Measurements from ENCODE around the gene MRPS31.
"Not testable (repeated sequence)": the region's sequence is repeated elsewhere in the genome, so short reads cannot be mapped to it uniquely, and the experiment has no call there.

The MRPS31 gene

GRCh38 chr13:40790154-40790616 is 19.2 kb upstream of the MRPS31 start:
- no peak for TF ChIP-seq CTCF (IDR thresholded peaks at IDR 0.05; ENCODE audit: low read depth, low read length)
- DNase-seq (ENCODE audit: low read depth, low spot score), result no peak
- peak overlapping the region; percentile 66 for H3K4me3 ChIP-seq (ENCODE audit: low read depth, low read length)
- in situ Hi-C loops (cut with HindIII; ENCODE audit: low sequenced_read_pairs), result no loop called here

GRCh38 chr13:40789275-40790153 is 18.5 kb upstream of the MRPS31 start, which contains the start of gene SLC25A15:
Gene SLC25A15 (plus strand): TSS chr13:40789611. CDS start chr13:40793227, 3,616 bp downstream.
- in situ Hi-C loops (cut with HindIII; ENCODE audit: low sequenced_read_pairs), result no loop called here
- no peak for TF ChIP-seq CTCF (IDR thresholded peaks at IDR 0.05; ENCODE audit: low read depth, low read length)
- DNase-seq (ENCODE audit: low read depth, low spot score), result peak; percentile 71
- peak within 1 kb of the TSS; percentile 66 for H3K4me3 ChIP-seq (ENCODE audit: low read depth, low read length)

GRCh38 chr13:40788540-40789274 is 17.7 kb upstream of the MRPS31 start:
- peak overlapping the region; percentile 66 for H3K4me3 ChIP-seq (ENCODE audit: low read depth, low read length)
- DNase-seq (ENCODE audit: low read depth, low spot score); in situ Hi-C loops (cut with HindIII; ENCODE audit: low sequenced_read_pairs): not testable (repeated sequence)

GRCh38 chr13:40787062-40787461 is 16.1 kb upstream of the MRPS31 start:
- no peak overlapping the region for H3K4me3 ChIP-seq (ENCODE audit: low read depth, low read length)
- DNase-seq (ENCODE audit: low read depth, low spot score), result peak; percentile 29
- TF ChIP-seq CTCF (IDR thresholded peaks at IDR 0.05; ENCODE audit: low read depth, low read length), result no peak
- in situ Hi-C loops (cut with HindIII; ENCODE audit: low sequenced_read_pairs), result no loop called here

GRCh38 chr13:40786568-40786996 is 15.6 kb upstream of the MRPS31 start:
- in situ Hi-C loops (cut with HindIII; ENCODE audit: low sequenced_read_pairs), result no loop called here
- DNase-seq (ENCODE audit: low read depth, low spot score), result peak; percentile 27
- TF ChIP-seq CTCF (IDR thresholded peaks at IDR 0.05; ENCODE audit: low read depth, low read length), result no peak
- no peak overlapping the region for H3K4me3 ChIP-seq (ENCODE audit: low read depth, low read length)

- no peak for DNase-seq (ENCODE audit: low read depth, low spot score)
- no peak overlapping the region for H3K4me3 ChIP-seq (ENCODE audit: low read depth, low read length)
- TF ChIP-seq CTCF (IDR thresholded peaks at IDR 0.05; ENCODE audit: low read depth, low read length), result no peak
- in situ Hi-C loops (cut with HindIII; ENCODE audit: low sequenced_read_pairs), result no loop called here
These were observed 13.6 kb upstream of the MRPS31 start for GRCh38 chr13:40784540-40784939.

- H3K4me3 ChIP-seq (ENCODE audit: low read depth, low read length); in situ Hi-C loops (cut with HindIII; ENCODE audit: low sequenced_read_pairs); DNase-seq (ENCODE audit: low read depth, low spot score): not testable (repeated sequence)
These were observed 12.0 kb upstream of the MRPS31 start for GRCh38 chr13:40782971-40783370.

All from astrocyte of the spinal cord (primary cell).